Stimulated activated naive B cell treated with anti-CD40 and anti-IgM and Interleukin-4, amounts not matched to agents 10 μg/mL and 1 μg/mL and 100 μg/mL, for 72 hours (primary cell): ENCODE results near the gene SS18L1.

Experiments used
- ATAC-seq, 2 donors: fragments of 150-1000 bp; cut with Tn5 transposase; replicated peaks; 2 replicates each; pipeline ENCODE4 v1.10.0; 2021; ENCODE audit warnings: moderate library complexity in 1 of 2
- DNase-seq: peaks from one replicate; pipeline ENCODE4 v3.0.0; 2021
- H3K27ac Mint-ChIP-seq: one replicate; pipeline ENCODE4 v1.8.0; 2022; ENCODE audit warnings: mild to moderate bottlenecking, mixed read lengths
- H3K27me3 Mint-ChIP-seq, 2 donors: one replicate each; pipeline ENCODE4 v1.8.0; 2022; ENCODE audit warnings: mixed read lengths in 2 of 2
- H3K36me3 Mint-ChIP-seq, 2 donors: one replicate each; pipeline ENCODE4 v1.8.0; 2022; ENCODE audit warnings: mixed read lengths in 2 of 2, mild to moderate bottlenecking in 1 of 2
- H3K4me1 Mint-ChIP-seq, 2 donors: one replicate each; pipeline ENCODE4 v1.8.0; 2022; ENCODE audit warnings: mixed read lengths in 2 of 2, mild to moderate bottlenecking in 1 of 2
- H3K4me3 Mint-ChIP-seq, 2 donors: one replicate each; pipeline ENCODE4 v1.8.0; 2022; ENCODE audit warnings: mild to moderate bottlenecking in 2 of 2, mixed read lengths in 2 of 2, moderate library complexity in 1 of 2
- H3K9me3 Mint-ChIP-seq, 2 donors: one replicate each; pipeline ENCODE4 v1.8.0; 2022; ENCODE audit warnings: mixed read lengths in 2 of 2, mild to moderate bottlenecking in 1 of 2

Gene SS18L1

DNA sequence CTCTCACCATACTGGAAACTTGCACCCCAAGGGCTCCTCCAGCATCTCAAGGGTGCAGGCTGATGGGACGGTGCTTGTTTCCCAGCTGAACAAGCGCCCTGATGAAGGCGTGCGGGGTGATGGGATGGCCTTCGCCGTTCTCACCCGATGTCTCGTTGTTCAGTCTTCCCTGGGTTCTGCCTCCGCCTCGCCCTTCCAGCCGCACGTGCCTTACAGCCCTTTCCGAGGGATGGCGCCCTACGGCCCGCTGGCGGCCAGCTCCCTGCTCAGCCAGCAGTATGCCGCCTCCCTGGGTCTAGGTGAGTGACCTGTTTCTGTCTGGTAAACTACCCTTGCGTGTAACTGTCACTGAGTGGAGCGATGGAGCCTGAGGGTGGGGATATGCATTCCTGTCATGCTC, 17.4 kb upstream of the SS18L1 start:
- Mint-ChIP-seq H3K27ac (no peak overlapping the region), H3K4me1 (peaks cover 39 to 54% of the 10 kb centered on the region in 2 donors), H3K4me3 (no peak overlapping the region), H3K27me3 (no peaks in the 10 kb centered on the region), H3K36me3 (peaks cover 50 to 52% of the 10 kb centered on the region in 2 donors), H3K9me3 (no peaks in the 10 kb centered on the region)
- ATAC-seq = no peak
- DNase-seq = no peak

DNA sequence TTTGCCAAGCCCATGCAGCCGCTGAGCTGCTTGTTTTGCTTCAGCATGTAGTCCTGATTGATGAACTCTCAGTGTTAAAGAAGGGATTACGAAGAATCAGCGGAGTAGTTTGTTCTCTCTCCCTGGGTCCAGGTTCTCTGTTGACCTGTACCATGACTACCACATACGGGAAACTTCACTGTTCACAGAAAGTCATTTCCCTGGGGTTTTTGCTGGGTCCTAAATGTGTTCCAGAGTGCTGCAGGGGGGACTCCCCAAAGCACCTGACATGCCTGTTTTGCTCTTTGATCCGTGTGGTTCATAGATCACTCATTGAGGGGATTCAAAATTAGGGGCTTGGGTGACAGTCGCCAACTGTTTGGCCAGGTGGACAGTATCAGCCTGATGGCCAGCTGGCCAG, 15.8 kb upstream of the SS18L1 start:
- no peak for DNase-seq
- H3K36me3 Mint-ChIP-seq = peaks cover 62 to 66% of the 10 kb centered on the region in 2 donors
- no peak overlapping the region for H3K4me3 Mint-ChIP-seq
- ATAC-seq = peak in 1 of 2 donors; percentile 30
- peak overlapping the region; percentile 75 for H3K27ac Mint-ChIP-seq
- H3K9me3 Mint-ChIP-seq = no peaks in the 10 kb centered on the region
- H3K4me1 Mint-ChIP-seq = peaks cover 45 to 62% of the 10 kb centered on the region in 2 donors
- H3K27me3 Mint-ChIP-seq = no peaks in the 10 kb centered on the region

DNA sequence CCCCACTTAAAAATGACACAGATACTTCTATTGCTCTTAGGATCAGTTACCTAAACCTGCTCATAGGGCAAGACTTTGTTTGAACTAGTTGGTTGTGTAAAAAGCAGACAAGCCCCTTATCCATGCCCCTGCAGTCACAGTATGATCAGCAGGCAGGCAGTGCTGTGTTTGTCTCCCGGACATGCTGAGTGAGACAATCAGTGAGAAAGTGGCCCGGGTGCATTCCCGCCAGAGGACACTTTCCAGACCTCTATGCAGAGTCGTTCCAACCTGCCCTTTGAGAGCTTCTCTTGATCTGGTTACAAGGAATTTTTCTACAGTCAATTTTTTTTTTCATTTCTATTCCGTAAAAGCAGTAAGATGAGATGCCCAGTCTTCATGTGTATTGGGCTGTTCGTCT, 15.1 kb upstream of the SS18L1 start:
- DNase-seq (no peak), ATAC-seq (no peak)
- Mint-ChIP-seq H3K4me1 (peaks cover 50 to 65% of the 10 kb centered on the region in 2 donors), H3K36me3 (peaks cover 68 to 73% of the 10 kb centered on the region in 2 donors), H3K27ac (peak overlapping the region; percentile 10), H3K27me3 (no peaks in the 10 kb centered on the region), H3K9me3 (no peaks in the 10 kb centered on the region), H3K4me3 (no peak overlapping the region)

DNA sequence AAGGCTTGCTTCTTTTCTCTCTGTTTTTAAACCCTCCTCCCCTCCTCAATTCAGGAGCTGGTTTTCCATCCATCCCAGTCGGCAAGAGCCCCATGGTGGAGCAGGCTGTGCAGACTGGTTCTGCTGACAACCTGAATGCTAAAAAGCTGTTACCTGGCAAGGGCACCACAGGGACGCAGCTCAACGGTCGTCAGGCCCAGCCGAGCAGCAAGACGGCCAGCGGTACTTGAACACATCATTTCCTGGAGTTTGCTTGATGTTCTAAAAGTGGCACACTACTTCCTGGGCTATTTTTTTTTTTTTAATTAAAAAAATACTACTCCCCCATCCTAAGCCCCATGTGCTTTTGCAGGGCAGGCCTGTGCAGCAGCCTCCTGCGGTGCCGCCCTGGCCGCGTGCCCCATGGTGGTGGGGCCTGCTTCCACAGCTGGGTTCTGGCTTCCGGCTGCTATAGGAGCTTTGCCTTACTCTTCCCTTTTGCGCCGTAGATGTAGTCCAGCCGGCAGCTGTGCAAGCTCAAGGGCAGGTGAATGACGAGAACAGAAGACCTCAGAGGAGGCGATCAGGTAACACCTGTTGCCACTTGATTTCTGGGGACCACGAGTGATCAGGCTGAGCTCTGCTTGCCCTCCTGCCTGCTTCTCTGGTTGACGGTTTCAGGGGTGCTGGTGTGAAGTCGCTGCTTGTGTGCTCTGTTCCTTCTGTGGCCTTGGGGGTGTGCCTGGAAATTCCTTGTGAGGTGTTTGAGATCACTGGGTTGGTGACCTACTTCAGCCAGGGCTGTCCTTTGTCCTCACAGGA, 13.6 kb upstream of the SS18L1 start:
- ATAC-seq (peak in 1 of 2 donors; percentile 12), DNase-seq (no peak)
- H3K36me3 Mint-ChIP-seq = peaks cover 63 to 73% of the 10 kb centered on the region in 2 donors
- H3K27ac Mint-ChIP-seq = peak overlapping the region; percentile 32
- peaks cover 46 to 63% of the 10 kb centered on the region in 2 donors for H3K4me1 Mint-ChIP-seq
- no peaks in the 10 kb centered on the region for H3K27me3 Mint-ChIP-seq
- peak overlapping the region in 1 of 2 donors; percentile 5 for H3K4me3 Mint-ChIP-seq
- no peaks in the 10 kb centered on the region for H3K9me3 Mint-ChIP-seq

DNA sequence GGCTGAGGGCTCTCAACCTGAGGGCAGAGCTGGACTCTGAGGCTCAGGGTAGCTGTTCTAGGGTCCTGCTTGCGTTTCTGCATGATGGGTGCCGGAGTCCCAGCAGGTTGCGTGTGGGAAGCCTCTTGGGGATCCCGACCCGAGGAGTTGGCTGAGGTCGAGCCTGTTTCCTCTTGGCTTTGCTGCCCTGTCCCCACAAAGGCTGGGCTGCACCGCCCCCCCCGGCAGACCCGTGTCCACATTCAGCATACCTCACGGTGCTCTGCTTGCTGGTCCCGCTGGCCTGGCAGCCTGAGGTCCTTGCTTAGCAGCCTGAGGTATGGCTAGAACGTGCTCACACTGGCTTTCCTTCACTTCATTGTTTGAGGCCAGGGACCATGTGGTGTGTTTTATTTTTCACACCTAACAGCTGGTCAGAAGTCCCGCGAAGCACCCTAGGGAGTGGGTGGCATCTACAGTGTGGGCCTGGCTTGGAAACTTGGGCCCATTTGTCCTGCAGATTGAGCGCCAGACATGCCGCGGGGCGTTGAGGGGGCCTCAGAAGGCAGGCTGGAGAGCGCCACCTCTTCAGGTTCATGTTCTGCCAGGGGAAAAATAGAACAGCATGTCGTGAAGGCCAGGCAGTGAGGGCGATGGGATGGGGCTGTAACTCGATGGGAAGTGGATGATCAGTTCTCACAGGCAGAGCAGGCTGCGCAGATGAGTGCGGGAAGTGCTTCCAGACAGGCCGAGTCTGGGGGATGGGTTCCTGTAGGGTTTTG, 11.8 kb upstream of the SS18L1 start:
- H3K36me3 Mint-ChIP-seq = peaks cover 54 to 80% of the 10 kb centered on the region in 2 donors
- no peak overlapping the region for H3K4me3 Mint-ChIP-seq
- no peak for DNase-seq
- H3K27me3 Mint-ChIP-seq = no peaks in the 10 kb centered on the region
- no peak for ATAC-seq
- peaks cover 44 to 68% of the 10 kb centered on the region in 2 donors for H3K4me1 Mint-ChIP-seq
- H3K9me3 Mint-ChIP-seq = no peaks in the 10 kb centered on the region
- peak overlapping the region; percentile 63 for H3K27ac Mint-ChIP-seq

DNA sequence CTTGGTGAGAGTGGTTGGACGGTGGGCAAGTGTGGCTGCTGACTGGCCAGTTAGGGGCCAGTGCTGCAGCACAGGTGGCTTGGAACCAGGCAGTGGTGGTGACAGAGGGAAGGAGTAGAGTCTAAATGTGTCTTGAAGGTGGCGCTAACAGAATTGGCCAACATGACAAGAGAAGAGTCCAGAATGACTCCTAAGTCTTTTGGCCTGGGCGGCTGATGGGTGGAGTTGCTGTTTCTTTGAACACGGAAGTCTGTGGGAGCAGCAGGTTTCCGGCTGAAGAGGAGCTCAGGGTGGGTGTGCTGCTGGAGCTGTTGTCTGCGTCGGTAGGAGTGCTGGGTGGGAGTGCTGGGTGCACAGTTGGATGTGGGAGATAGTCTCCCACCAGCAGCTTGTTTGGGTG, 11.1 kb upstream of the SS18L1 start:
- Mint-ChIP-seq H3K27me3 (no peaks in the 10 kb centered on the region), H3K4me1 (peaks cover 42 to 66% of the 10 kb centered on the region in 2 donors), H3K27ac (peak overlapping the region; percentile 63), H3K36me3 (peaks cover 58 to 83% of the 10 kb centered on the region in 2 donors), H3K9me3 (no peaks in the 10 kb centered on the region), H3K4me3 (no peak overlapping the region)
- ATAC-seq (no peak), DNase-seq (no peak)

DNA sequence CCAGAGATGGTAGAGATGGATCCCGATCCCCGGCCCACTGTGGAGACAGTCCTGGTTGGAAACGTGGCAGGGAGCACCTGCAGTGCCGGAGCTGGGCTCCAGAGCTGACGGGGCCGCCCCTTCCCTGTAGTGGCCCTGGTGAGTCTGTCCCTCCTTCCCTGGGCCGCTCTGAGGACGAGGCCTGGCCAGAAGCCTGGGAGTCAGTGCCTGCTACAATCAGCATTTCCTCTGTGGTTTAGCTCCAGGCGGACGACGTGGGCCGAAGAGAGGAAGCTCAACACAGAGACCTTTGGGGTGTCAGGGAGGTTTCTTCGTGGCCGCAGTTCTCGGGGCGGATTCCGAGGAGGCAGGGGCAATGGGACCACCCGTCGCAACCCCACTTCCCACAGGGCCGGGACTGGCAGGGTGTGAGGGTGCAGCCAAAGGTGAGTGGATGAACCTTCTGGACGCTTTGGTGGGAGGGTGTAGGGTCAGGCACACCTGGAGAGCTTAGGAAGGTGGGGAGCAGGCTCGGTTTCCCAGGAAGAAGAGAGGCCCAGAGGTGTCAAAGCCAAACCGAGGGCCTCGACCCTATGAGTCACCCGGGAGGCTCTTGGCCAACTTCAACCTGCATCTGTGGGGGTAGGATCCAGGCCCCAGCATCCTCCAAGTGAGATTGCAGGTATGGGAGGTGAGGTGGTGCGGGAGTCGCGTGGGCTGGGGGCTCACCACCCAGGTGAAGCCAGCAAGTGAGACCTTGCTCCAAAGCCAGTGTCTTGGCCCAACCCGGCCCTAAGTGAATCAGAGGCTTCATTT, 10.3 kb upstream of the SS18L1 start:
- DNase-seq (no peak), ATAC-seq (no peak)
- no peaks in the 10 kb centered on the region for H3K27me3 Mint-ChIP-seq
- H3K36me3 Mint-ChIP-seq = peaks cover 58 to 83% of the 10 kb centered on the region in 2 donors
- peak overlapping the region in 1 of 2 donors; percentile 11 for H3K4me3 Mint-ChIP-seq
- H3K27ac Mint-ChIP-seq = peak overlapping the region; percentile 80
- peaks cover 40 to 67% of the 10 kb centered on the region in 2 donors for H3K4me1 Mint-ChIP-seq
- H3K9me3 Mint-ChIP-seq = no peaks in the 10 kb centered on the region

DNA sequence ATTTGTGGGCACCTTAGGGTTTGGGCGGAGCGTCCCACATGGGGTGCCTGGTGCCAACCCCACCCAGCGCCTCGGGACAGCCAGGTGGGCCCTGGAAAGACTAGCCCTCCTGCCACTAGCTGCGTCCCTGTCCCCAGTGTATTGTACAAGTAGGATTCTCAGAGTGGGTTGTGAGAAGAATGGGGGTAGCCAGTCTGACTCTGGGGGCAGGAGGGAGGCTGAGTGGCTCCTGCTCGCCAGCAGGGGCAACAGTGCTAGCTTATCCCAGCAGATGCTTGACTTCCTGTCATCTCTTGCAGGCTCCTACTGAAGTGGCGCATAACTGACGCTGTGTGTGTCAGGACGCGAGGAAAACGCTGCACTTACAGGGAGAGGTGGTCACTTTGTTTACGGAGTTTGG, 9.7 kb upstream of the SS18L1 start:
- peak; percentile 50 to 61 for ATAC-seq
- Mint-ChIP-seq H3K27me3 (no peaks in the 10 kb centered on the region), H3K4me3 (peak overlapping the region in 1 of 2 donors; percentile 11), H3K4me1 (peaks cover 34 to 62% of the 10 kb centered on the region in 2 donors), H3K36me3 (peaks cover 54 to 81% of the 10 kb centered on the region in 2 donors), H3K9me3 (no peaks in the 10 kb centered on the region), H3K27ac (peak overlapping the region; percentile 80)
- no peak for DNase-seq

DNA sequence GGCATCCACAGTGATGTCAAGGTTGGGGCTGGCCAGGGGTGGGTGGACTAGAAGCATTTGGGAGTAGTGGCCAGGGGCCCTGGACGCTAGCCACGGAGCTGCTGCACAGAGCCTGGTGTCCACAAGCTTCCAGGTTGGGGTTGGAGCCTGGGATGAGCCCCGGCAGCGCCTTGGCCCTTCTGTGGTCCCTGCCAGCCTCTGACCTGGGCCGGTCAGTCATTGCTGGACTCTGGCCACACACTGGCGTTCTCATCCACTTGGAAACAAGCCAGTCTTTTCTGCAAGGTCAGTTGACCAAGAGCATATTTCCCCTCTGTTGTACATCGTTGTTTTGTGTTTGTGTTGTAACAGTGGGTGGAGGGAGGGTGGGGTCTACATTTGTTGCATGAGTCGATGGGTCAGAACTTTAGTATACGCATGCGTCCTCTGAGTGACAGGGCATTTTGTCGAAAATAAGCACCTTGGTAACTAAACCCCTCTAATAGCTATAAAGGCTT, 8.8 kb upstream of the SS18L1 start:
- no peak overlapping the region for H3K4me3 Mint-ChIP-seq
- ATAC-seq = no peak
- peaks cover 31 to 54% of the 10 kb centered on the region in 2 donors for H3K4me1 Mint-ChIP-seq
- H3K36me3 Mint-ChIP-seq = peaks cover 51 to 84% of the 10 kb centered on the region in 2 donors
- DNase-seq = no peak
- no peaks in the 10 kb centered on the region for H3K27me3 Mint-ChIP-seq
- H3K27ac Mint-ChIP-seq = no peak overlapping the region
- H3K9me3 Mint-ChIP-seq = no peaks in the 10 kb centered on the region

DNA sequence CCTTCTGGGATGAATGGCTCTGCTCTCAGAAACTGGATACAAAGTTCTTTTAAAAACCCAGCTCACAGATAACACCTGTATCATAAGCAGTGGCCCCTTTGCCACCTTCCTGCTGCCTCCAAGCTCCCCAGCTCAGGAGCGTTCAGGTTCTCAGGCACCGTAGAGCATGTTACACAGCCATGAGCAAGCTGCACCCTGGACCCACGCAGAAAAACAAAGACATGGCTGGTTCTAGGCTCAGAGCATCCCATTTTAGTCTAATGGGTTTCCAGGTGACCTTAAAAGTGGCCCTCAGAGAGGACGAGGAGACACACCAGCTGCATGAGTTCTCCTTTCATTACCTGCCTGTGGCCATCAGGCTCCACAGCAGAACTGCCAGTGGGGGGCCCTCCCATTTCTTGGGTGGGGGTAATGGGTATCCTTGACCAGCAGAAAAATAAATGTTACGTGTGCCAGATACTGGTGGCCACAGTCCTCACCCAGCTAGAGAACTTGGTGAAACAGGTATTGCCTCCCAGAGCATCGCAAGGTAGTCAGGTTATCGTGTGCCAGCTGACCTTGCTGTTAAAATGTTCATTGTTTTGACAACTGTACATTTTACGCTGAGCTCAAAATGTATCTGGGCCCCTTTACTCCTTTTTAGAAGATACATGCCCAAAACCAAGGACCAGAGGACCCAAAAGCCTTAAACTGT, 7.8 kb upstream of the SS18L1 start:
- Mint-ChIP-seq H3K4me1 (peaks cover 33 to 52% of the 10 kb centered on the region in 2 donors), H3K9me3 (no peaks in the 10 kb centered on the region), H3K27ac (peak overlapping the region; percentile 37), H3K36me3 (peaks cover 45 to 82% of the 10 kb centered on the region in 2 donors), H3K4me3 (no peak overlapping the region), H3K27me3 (no peaks in the 10 kb centered on the region)
- no peak for DNase-seq
- no peak for ATAC-seq

DNA sequence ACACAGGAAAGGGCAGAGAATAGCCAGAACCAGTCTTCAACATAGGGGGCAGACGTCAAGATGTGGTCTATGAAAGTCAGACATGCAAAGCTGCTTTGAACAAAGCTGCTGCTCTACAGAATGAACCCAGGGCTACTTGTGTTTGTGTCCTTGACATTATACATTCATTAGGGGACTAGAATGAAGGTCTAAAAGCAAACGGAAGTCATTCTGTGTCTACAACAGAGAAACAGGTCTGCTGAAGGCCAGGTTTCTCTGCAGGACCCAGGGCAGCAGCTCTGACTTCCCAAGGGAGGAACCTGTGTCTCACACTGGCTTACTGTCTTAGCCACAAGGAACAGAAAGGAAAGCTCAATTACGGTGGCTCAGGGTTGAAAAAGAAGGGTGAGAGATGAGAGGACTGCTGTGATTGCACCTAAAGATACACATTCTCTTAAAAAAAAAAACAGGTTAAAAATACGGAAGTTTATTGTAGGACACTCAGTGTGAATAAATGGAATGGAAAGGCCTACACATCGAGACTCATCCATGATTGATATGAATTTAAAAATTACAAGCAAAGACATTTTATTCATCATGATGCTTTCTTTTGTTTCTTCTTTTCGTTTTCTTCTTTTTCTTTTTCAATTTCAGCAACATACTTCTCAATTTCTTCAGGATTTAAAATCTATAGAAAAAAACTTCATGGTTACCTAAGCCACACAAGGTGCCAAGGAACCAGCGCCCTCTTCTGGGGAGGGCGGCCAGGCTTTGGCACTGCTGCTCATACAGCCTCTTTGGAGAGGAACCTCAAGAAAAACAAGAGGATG, 7.1 kb upstream of the SS18L1 start:
- peak overlapping the region; percentile 11 for H3K27ac Mint-ChIP-seq

DNA sequence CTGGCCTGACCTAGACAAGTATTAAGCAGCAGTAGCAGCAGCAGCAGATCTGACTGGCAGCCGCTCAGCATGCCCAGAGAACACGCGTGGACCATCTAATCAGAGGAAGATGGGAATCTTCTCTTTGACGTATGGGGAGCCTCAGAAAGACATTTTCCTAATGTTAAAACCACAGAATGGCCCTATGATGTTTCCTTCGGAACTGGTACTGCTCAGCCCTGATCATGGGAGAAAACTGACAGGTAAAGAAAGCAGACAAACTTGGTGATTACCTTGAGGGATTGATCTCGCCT, 6.5 kb upstream of the SS18L1 start:
- ATAC-seq = no peak
- Mint-ChIP-seq H3K27me3 (no peaks in the 10 kb centered on the region), H3K4me1 (peaks cover 37 to 58% of the 10 kb centered on the region in 2 donors), H3K27ac (no peak overlapping the region), H3K4me3 (no peak overlapping the region), H3K9me3 (no peaks in the 10 kb centered on the region), H3K36me3 (peaks cover 38 to 78% of the 10 kb centered on the region in 2 donors)
- DNase-seq = no peak

More for the DNA sequence above, 7.1 kb upstream of the SS18L1 start:
- peaks cover 41 to 77% of the 10 kb centered on the region in 2 donors for H3K36me3 Mint-ChIP-seq
- DNase-seq (no peak), ATAC-seq (peak; percentile 74 to 78)
- H3K4me1 Mint-ChIP-seq = peaks cover 36 to 56% of the 10 kb centered on the region in 2 donors
- no peaks in the 10 kb centered on the region for H3K27me3 Mint-ChIP-seq
- H3K9me3 Mint-ChIP-seq = no peaks in the 10 kb centered on the region
- H3K4me3 Mint-ChIP-seq = no peak overlapping the region
